SK-N-SH (cell line): Measurements from ENCODE around the gene HOXC5. TPM values are rescaled to one million over a fixed set of nuclear protein-coding genes. Genes with fewer than 3 reads are reported as not detected.
A peak's percentile ranks its signal among the peaks of the same experiment; 100 is the strongest.

Experiments used
- CTCF ChIA-PET: fragments of 300-600, 350-600 bp; formaldehyde crosslinking; extraction: SDS; loops from one replicate; lab custom pipeline; 2021; lab: Yijun Ruan, JAX
- POLR2A ChIA-PET: fragments of 350-600 bp; sonication (Branson Sonifier 250); formaldehyde crosslinking; extraction: SDS; loops from one replicate; lab custom pipeline; 2020; ENCODE audit warnings: antibody characterized with exemption, inconsistent platforms; lab: Yijun Ruan, JAX
- DNase-seq: peaks from one replicate; pipeline ENCODE4 v3.0.0; 2012
- H2AFZ ChIP-seq: fragments of 200-600 bp; sonication (generic); 2 replicates; pipeline ENCODE4 v1.8.1; 2016; ENCODE audit warnings: antibody characterized with exemption, mild to moderate bottlenecking, low read depth
- H3F3A ChIP-seq: fragments of 200-600 bp; sonication (generic); replicated peaks from 2 replicates; pipeline ENCODE3; 2016; ENCODE audit warnings: antibody characterized with exemption, mild to moderate bottlenecking; ENCODE audit not compliant: insufficient read depth
- H3K27ac ChIP-seq, 2 experiments: fragments of 200-500 bp in 1 of 2; fragments of 200-600 bp in 1 of 2; sonication (Bioruptor generic) in 1 of 2; sonication (generic), shearing (Covaris generic) in 1 of 2; 2 replicates each; pipeline versions ENCODE4 v1.5.1 to v1.6.1; 2014 to 2016; ENCODE audit warnings: low read depth in 2 of 2, inconsistent platforms in 1 of 2, low read length in 1 of 2, mild to moderate bottlenecking in 1 of 2, mixed read lengths in 1 of 2
- H3K27me3 ChIP-seq: fragments of 200-600 bp; sonication (generic), shearing (Covaris generic); 2 replicates; pipeline ENCODE4 v1.6.1; 2016; ENCODE audit warnings: mixed run types; ENCODE audit not compliant: insufficient read depth
- H3K36me3 ChIP-seq, 2 experiments: fragments of 200-500 bp in 1 of 2; fragments of 200-600 bp in 1 of 2; sonication (Bioruptor generic) in 1 of 2; sonication (generic) in 1 of 2; replicated peaks in 1 of 2; 2 replicates each; pipeline versions ENCODE3 to v1.5.1; 2014 to 2016; ENCODE audit warnings: low read length in 1 of 2, mild to moderate bottlenecking in 1 of 2; ENCODE audit not compliant: insufficient read depth in 2 of 2, control insufficient read depth in 1 of 2
- H3K4me1 ChIP-seq, 2 experiments: fragments of 200-500 bp in 1 of 2; fragments of 200-600 bp in 1 of 2; sonication (Bioruptor generic) in 1 of 2; sonication (generic), shearing (Covaris generic) in 1 of 2; 2 replicates each; pipeline versions ENCODE4 v1.5.1 to v1.6.1; 2014 to 2016; ENCODE audit warnings: low read depth in 1 of 2, low read length in 1 of 2, mixed run types in 1 of 2; ENCODE audit not compliant: insufficient read depth in 2 of 2, control insufficient read depth in 1 of 2
- H3K4me2 ChIP-seq: fragments of 200-600 bp; sonication (generic), shearing (Covaris generic); 2 replicates; pipeline ENCODE4 v1.6.1; 2017; ENCODE audit warnings: mixed run types
- H3K4me3 ChIP-seq, 2 experiments: fragments of 200-500 bp in 1 of 2; fragments of 200-600 bp in 1 of 2; sonication (Bioruptor generic) in 1 of 2; sonication (generic), shearing (Covaris generic) in 1 of 2; 2 replicates each; pipeline versions ENCODE4 v1.5.1 to v1.8.1; 2014 to 2016; ENCODE audit warnings: low read depth in 2 of 2, inconsistent platforms in 1 of 2, low read length in 1 of 2, mild to moderate bottlenecking in 1 of 2, mixed read lengths in 1 of 2, moderate library complexity in 1 of 2
- H3K79me2 ChIP-seq: fragments of 200-600 bp; sonication (generic); 2 replicates; pipeline ENCODE4 v1.8.1; 2017; ENCODE audit warnings: mild to moderate bottlenecking; ENCODE audit not compliant: insufficient read depth
- H3K9ac ChIP-seq: fragments of 200-600 bp; sonication (generic); 2 replicates; pipeline ENCODE4 v1.6.1; 2017; ENCODE audit warnings: mixed run types
- H3K9me2 ChIP-seq: fragments of 200-600 bp; sonication (generic); 2 replicates; pipeline ENCODE4 v1.6.1; 2017; ENCODE audit warnings: mixed run types
- H3K9me3 ChIP-seq: fragments of 200-600 bp; sonication (generic); 2 replicates; pipeline ENCODE4 v1.6.1; 2017; ENCODE audit warnings: mixed run types, mild to moderate bottlenecking, moderate library complexity
- H4K20me1 ChIP-seq: fragments of 200-600 bp; sonication (generic); 2 replicates; pipeline ENCODE4 v1.6.1; 2017; ENCODE audit warnings: mild to moderate bottlenecking, mixed run types; ENCODE audit not compliant: insufficient read depth
- FOSL2 ChIP-seq: IDR thresholded peaks from 2 replicates; pipeline ENCODE4 v1.4.0; 2012; ENCODE audit warnings: low read depth, mild to moderate bottlenecking, moderate library complexity, borderline replicate concordance
- FOXJ3 ChIP-seq: sonication (generic); formaldehyde crosslinking; IDR thresholded peaks from 2 replicates; pipeline ENCODE4 v1.5.1; 2020; ENCODE audit warnings: mild to moderate bottlenecking, missing genetic modification reagents
- MAX ChIP-seq: IDR thresholded peaks from 2 replicates; pipeline ENCODE4 v1.4.0; 2012; ENCODE audit warnings: low read depth
- RCOR1 ChIP-seq: fragments of 150-350 bp; IDR thresholded peaks from 2 replicates; pipeline ENCODE4 v1.6.1; 2017; ENCODE audit warnings: antibody characterized with exemption, low read length
- REST ChIP-seq: IDR thresholded peaks from 2 replicates; pipeline ENCODE4 v1.6.1; 2012; ENCODE audit warnings: mild to moderate bottlenecking, low read depth, low read length, moderate library complexity
- TEAD4 ChIP-seq: IDR thresholded peaks from 2 replicates; pipeline ENCODE4 v1.4.0; 2012; ENCODE audit warnings: mild to moderate bottlenecking, borderline replicate concordance; ENCODE audit not compliant: insufficient read depth
- USF1 ChIP-seq: IDR thresholded peaks from 2 replicates; pipeline ENCODE4 v1.4.0; 2012; ENCODE audit warnings: low read depth, borderline replicate concordance
- USF2 ChIP-seq: fragments of 150-350 bp; IDR thresholded peaks from 2 replicates; pipeline ENCODE4 v1.6.1; 2017; ENCODE audit warnings: antibody characterized with exemption, low read length, low read depth, borderline replicate concordance
- YY1 ChIP-seq: IDR thresholded peaks from 2 replicates; pipeline ENCODE4 v1.4.0; 2012; ENCODE audit warnings: low read depth, mild to moderate bottlenecking
- WGBS: methylation state at CpG from one replicate; pipeline ENCODE4 v1.1.6; 2017; ENCODE audit warnings: low lambda C conversion rate; 5-methylcytosine and 5-hydroxymethylcytosine counted together
- polyA plus RNA-seq, 3 experiments: library from polyadenylated mRNA; depleted of rRNA; stranded (reverse); fragments of >200 nt; gene quantifications; 2 replicates each; pipeline ENCODE4 v1.2.3, GENCODE V29; 2012

HOXC5 gene
- polyA plus RNA-seq, 1 of the 3 experiments (the other 2 are of a cell fraction) = 2.1 TPM

- TF ChIP-seq RCOR1 (no peak), USF2 (no peak), YY1 (no peak), REST (no peak), FOXJ3 (CRISPR knock-in tag) (no peak), USF1 (no peak), FOSL2 (no peak)
- TF ChIP-seq, all 33 proteins: peak for 0
- Histone ChIP-seq H3K9ac (no peak overlapping the region), H3K4me1 (peaks cover 0 to 20% of the 10 kb centered on the region in 2 experiments; a peak in 1 of 4 replicates), H3K9me3 (no peaks in the 10 kb centered on the region), H3K9me2 (no peaks in the 10 kb centered on the region), H3K27ac (no peak overlapping the region), H3K4me3 (no peak overlapping the region), H3K36me3 (no peaks in the 10 kb centered on the region), H3K27me3 (no peaks in the 10 kb centered on the region), H3K4me2 (peak overlapping the region; percentile 76; the same call in 1 of the 2 replicates), H4K20me1 (no peaks in the 10 kb centered on the region), H3F3A (peaks cover 8% of the 10 kb centered on the region), H3K79me2 (no peaks in the 10 kb centered on the region), H2AFZ (no peak overlapping the region)
- no peak for DNase-seq
- ChIA-PET POLR2A (interaction anchor here (1.8 kb wide), 1 partner anchor 9 kb away, joined by 11 read pairs; no protein-coding TSS in a partner anchor), CTCF (interaction anchor here (0.6 to 24.5 kb wide), 11 partner anchors 10 to 360 kb away, joined by 3 to 568 read pairs (median 7); partner anchors contain the start of genes HOXC10, HOXC5, HOXC6 and SMUG1)
- 83% methylated on average over 2 of the region's 2 CpGs for WGBS
These were observed 24.6 kb upstream of the HOXC5 start for GRCh38 chr12:54008260-54008552.

- no peak overlapping the region for H3K27ac ChIP-seq
- H2AFZ ChIP-seq = peak overlapping the region; percentile 81
- H3K9me2 ChIP-seq = no peaks in the 10 kb centered on the region
- DNase-seq = peak; percentile 61
- TF ChIP-seq MAX = peak; percentile 60
- no peak for TF ChIP-seq TEAD4
- WGBS = 38% methylated on average over 37 of the region's 51 CpGs
- H3K4me2 ChIP-seq = peak overlapping the region; percentile 76
- peak overlapping the region; percentile 21; the same call in 1 of the 2 replicates for H3K9ac ChIP-seq
- H3K79me2 ChIP-seq = no peaks in the 10 kb centered on the region
- H3K36me3 ChIP-seq = no peaks in the 10 kb centered on the region
- peaks cover 8% of the 10 kb centered on the region for H3F3A ChIP-seq
- H3K9me3 ChIP-seq = no peaks in the 10 kb centered on the region
- no peaks in the 10 kb centered on the region for H3K27me3 ChIP-seq
- H3K4me3 ChIP-seq = peak overlapping the region; percentile 32 to 48; a peak in 3 of 4 replicates
- no peaks in the 10 kb centered on the region for H4K20me1 ChIP-seq
- POLR2A ChIA-PET = interaction anchor here (0.6 to 1.8 kb wide), 8 partner anchors 8 to 428 kb away, joined by 3 to 11 read pairs (median 4); partner anchors contain the start of gene HOXC6
- H3K4me1 ChIP-seq = peaks cover 0 to 17% of the 10 kb centered on the region in 2 experiments; a peak in 1 of 4 replicates
- CTCF ChIA-PET = interaction anchor here (0.6 to 24.5 kb wide), 18 partner anchors 8 to 361 kb away, joined by 3 to 568 read pairs (median 5); partner anchors contain the start of genes HOXC10, HOXC5, HOXC6 and SMUG1
These were observed 23.4 kb upstream of the HOXC5 start for GRCh38 chr12:54009171-54010052.
